Left kidney (tissue), 2 donors: ENCODE data around the gene CEP350. TPM values are rescaled to one million over a fixed set of nuclear protein-coding genes. Genes with fewer than 3 reads are reported as not detected.
"Not testable (repeated sequence)": the region's sequence is repeated elsewhere in the genome, so short reads cannot be mapped to it uniquely, and the experiment has no call there.

Experiments
- DNase-seq: peaks from one replicate; pipeline ENCODE4 v3.0.0-alpha.2; 2013
- polyA plus RNA-seq: library from polyadenylated mRNA; unstranded; fragments of 120-200 nt; gene quantifications from one replicate; pipeline ENCODE4 v1.2.1, GENCODE V29; 2013; ENCODE audit not compliant: insufficient read length

CEP350 gene
- polyA plus RNA-seq, 1 donor, result 36.8 TPM

DNA sequence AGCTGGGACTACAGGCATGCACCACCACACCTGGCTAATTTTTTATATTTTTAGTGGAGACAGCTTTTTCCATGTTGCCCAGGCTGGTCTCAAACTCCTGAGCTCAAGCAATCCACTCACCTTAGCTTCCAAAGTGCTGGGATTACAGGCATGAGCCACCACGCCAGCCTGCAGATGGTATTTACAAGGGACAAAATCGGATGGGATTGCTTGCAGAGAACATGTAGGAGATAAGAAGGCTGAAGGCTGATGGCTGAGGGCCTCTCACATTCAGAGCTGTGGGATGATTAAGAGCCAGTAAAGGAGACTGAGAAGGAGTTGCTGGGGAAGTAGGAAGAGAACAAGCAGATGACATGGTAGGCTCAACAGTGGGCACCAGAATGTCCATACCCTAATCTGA lies 176.0 kb downstream of the CEP350 start:
- no peak for DNase-seq

DNA sequence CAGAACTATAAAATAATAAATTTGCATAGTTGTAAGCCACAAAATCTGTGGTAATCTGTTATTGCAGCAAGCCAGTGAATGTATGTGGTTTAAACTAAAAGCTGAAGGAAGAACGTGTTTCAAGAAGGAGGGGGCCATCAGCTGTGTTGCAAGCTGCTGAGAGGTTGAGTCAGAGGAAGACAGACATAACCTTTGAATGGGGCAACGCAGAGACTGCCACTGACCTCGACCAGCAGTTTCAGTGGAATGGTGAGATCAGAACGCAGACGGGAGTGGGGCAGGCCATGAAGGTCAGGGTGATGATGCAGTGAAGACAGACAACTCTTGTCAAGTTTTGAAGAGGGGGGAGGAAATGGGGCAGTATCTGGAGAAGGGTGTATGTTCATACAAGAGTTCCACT lies 176.9 kb downstream of the CEP350 start:
- DNase-seq, result no peak

DNA sequence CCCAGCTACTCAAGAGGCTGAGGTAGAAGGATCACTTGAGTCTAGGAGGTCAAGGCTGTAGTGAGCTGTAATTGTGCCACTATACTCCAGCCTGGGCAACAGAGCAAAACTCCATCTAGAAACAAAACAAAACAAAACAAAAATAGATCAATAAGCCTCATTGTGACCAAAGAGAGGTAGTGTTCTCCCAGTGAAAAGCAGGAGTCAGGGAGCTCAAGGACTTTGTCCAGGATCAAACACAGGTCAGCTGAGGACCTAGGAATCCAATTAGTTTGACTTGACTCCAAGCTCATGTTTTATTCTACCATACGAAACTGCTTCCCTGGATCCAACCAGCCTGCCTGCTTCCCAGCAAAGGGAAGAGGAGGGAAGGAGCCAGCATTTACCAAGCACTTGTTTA lies 178.6 kb downstream of the CEP350 start:
- DNase-seq, result no peak

DNA sequence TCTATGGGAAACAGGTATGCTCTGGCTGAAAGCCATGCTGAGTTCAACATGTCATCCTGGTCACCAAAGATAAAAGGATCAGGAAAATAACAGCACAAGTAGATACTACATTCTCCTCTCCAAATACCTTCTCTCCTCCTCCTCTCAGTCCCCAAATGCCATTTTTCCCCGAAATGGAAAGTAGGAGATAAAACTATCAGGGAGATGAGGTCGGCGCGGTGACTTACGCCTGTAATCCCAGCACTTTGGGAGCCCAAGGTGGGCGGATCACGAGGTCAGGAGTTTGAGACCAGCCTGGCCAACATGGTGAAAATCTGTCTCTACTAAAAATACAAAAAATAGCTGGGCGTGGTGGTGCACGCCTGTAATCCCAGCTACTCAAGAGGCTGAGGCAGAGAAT lies 179.1 kb downstream of the CEP350 start:
- not testable (repeated sequence) for DNase-seq

DNA sequence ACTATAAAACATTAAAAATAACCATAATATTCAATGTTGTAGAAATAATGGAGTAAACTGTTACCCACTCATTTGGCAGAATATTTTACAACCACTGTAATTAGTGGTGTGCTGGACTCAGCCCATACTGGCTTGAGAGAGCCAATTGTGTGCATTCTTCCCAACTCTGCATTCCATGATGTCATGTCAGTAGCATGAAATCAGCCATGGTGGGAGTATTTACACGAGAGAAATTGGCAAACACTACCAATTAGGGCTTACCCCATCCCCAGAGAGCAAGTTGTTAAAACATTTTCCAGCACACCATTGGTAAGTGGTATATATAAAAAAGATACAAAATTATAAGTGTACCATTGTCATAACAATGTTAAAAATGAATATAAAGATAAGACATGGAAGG lies 180.9 kb downstream of the CEP350 start:
- no peak for DNase-seq

DNA sequence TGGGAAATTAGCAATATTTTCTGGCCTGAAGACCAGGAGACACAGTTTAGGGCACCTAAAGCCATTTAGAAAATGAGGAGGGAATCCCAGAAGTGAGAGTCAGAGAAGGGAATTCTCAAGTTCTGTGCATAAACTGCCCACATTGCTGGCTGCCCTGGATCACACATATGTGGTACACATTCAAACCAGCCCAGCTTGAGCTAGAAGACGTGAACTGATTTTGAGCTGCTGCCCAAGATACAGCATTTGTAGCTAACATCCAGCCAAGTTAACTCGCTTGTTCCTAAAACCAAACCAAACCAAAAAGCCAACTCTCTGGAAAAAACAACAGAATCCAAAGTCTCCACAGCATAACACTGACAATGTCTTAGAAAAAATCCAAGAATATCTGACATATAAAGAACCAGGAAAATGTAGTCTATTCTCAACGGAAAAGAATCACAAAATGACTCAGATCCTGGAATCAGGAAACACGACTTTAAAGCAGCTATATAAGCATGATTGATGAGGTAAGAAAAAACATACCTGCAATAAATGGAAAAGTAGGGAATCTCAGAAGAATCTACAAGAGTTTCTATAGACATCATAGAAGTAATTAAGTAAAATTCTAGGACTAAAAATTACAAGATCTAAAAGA lies 181.8 kb downstream of the CEP350 start:
- no peak for DNase-seq

DNA sequence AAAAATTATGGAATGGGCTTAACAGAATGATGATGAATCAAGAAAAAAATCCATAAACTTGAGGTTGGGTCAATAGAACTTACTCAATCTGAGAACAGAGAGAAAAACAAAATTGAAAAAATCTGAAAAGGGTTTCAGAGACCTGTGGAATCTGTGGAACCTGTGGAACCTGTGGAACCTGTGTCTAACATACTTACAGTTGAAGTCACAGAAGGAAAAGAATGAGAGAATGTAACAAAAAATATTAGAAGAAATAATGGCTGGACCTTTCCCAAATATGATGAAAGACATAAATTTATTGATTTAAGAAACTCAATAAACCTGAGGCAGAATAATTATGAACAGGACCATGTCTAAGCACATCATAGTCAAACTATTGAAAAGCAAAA lies 182.4 kb downstream of the CEP350 start:
- no peak for DNase-seq

DNA sequence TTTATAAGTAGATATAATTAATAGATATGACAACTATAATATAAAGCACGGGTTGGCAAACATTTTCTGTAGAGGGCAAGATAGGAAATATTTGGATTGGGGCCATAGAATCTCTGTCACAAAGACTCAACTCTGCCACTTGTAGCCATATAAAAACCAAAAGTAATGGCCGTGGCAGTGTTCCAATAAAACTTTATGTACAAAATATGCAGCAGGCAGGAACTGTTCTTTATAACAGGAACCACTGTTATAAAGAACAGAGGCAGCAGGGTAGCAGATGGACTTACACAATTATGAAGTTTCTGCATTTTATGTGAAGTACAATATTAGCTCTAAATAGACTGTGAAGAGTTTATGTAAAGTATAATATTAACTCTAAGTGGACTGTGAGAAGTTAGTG lies 183.2 kb downstream of the CEP350 start:
- no peak for DNase-seq

DNA sequence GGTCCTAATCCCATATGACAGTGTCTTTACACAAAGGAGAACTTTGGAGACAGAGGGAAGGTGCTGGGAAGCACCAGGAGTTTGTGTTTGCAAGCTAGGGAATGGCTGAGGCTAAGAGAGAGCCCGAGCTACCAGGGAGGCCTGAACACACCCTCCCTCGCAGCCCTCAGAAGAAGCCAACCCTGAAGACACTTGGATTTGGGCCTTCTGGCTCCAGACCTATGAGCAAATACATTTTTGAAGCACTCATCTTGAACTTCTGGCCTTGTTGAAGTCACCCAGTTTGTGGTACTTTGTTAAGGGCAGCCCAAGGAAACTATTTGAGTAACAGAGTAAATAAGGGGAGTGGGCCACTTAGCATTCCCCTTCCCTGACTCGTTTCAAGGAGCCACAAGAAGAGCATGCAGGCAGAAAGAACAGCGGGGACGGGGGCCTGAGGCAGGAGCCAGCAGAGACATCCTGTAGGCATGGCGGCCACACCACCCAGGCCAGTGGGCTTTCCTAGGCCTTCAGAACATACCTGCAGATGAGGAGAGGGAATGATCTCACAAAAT lies 186.8 kb downstream of the CEP350 start:
- DNase-seq, result no peak

DNA sequence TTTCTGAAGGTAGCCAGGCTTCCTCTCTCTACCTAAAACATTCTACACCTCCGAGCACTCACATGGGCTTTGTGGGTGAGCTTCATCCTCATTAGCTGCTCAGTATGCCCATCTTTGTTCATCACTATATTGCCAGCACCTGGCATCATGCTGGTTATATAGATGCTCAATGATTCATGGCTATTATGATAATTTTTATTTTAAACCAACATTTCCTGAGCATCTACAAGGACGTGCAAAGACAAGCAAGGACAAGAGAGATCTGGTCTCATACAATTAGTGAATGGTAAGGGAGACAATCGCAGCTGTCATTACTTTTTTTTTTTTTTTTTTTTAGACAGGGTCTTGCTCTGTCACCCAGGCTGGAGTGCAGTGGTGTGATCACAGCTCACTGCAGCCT lies 188.7 kb downstream of the CEP350 start:
- DNase-seq, result no peak

DNA sequence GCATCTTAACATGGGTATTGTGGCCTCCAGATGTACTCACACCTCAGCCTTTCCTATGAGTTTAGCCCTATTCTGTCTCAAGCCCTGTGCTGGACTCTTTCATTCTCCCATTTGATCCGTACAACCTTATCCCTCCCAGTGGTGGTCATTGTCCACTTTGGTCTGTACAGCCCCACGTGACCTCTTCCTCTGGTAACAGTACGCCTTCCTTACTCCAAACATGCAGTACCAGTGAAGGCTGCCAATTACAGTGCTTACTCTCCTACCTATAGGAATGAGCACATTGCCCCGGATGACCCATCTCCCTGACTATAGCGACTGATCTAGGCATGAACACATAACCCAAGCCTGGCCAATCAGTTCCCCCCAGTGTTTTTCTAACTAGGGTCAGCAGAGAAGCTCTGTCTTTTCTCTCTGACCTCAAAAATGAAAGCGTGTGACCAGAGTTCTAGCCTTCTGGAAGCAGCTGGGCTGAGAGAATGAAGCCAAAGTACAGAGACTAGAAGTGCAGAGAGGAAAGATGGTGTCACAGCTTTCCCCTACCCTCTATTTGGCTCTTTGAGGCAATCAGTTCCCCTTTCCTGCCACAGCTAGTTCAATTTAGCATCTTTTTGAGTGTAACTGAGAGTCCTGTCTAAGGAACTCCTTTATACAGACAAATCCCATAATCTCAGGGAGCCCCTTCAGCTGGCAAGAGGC lies 190.2 kb downstream of the CEP350 start:
- no peak for DNase-seq

DNA sequence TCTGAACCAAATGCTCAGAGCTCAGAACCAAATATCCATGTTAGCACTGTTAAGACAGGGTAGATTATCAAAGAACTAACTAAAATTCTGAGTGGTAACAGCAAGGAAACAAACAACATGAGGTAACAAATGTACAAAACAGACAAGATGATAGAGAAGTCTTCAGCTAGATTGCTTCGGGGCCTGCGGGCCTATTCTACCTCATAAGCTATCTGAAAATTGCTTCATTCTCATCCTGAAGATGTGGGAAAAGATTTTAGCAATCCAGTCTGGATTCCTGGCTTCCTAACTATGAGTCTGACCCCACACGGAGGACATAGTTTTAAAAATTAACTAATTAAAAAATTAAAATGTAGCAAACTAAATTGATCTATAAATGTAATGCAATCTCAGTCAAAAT lies 190.8 kb downstream of the CEP350 start:
- no peak for DNase-seq

DNA sequence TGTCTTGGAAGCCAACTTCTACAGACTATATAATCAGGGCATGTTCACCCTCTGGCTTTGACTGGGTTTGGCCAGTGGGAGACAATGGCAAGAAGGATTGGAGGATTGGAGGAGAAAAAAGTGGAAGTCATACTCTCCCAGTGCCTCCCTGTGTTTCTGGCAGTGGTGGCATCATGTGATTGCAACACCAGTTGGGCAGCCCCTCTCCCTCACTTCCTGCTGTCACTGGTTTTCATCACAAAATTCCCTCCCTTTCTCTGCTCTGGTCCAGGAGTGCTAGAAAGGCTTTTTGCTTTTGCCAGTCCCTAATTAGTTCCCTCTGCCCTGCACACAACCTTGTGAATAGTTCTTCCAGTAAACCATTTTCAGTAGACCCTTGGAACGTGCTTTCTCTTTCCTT lies 196.4 kb downstream of the CEP350 start:
- no peak for DNase-seq

DNA sequence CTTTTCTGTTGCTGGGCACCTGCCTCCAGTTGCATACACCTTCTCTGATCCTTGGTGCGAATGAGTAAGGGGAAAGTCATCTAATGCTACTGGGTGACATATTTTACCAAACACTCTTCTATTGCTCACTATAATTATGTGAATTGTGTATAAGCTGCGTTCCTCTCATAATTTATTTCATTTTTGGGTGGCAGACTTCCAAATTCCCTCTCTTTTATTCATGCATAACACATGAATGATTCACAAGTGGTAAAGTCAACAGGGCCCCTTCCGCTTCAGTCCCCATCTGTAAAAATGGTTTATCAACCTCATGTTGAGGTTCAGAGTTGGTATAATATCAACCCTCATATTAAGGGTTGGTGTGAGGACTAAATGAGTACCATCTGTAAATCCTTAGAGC lies 196.9 kb downstream of the CEP350 start:
- no peak for DNase-seq

DNA sequence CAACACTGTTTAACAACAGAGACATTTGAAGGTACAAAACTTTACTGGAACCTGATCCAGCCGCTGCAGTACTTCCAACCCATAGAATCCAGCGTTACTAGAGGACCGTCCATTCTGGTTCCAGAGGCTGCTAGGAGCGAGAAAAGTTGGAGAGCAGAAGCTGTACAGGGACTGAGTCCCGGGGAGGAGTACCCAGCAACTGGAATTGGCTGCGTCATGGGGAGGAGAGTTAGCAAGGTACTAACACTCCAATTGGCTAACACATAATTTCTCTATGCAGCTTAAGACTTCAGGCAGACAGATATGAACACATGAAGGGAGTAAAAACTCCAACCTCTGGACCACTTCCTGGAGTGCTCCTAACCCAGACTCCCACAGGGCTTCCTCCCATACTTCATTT lies 198.0 kb downstream of the CEP350 start:
- no peak for DNase-seq

DNA sequence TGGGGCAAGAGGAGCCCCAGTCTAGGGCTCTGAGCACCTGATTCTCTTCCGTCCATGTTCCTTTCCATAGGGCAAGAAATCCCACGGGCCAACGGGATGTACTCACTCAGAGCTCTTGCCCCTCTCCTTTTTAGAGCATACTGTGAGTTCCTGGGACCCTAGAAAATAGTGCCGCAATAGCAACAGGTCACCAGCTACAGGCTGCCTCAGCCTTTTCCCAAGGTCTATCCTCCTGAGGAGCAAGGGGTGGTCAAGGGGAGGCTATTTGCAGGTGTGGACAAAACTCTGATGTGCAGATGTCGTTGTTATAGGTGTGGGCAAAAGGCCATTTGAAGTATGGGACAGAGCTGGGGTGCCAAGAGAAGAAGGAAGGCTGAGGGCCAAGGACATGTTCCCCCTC lies 198.4 kb downstream of the CEP350 start:
- DNase-seq, result no peak

DNA sequence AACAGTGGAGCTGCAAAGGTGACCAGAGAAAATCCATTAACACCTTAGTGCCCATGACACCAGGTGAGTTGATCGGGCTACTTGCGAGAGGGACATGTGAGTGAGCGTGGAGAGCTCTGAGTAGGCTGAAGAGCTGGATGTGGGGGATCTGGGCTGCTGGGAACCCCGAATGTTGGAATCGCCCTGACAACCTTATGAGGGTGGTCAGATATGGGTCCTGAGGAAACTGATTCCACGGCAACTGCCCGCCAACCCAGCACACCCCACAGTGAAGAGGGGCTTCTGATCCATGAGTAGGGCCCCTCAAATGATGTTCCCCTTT lies 199.4 kb downstream of the CEP350 start:
- DNase-seq, result no peak

DNA sequence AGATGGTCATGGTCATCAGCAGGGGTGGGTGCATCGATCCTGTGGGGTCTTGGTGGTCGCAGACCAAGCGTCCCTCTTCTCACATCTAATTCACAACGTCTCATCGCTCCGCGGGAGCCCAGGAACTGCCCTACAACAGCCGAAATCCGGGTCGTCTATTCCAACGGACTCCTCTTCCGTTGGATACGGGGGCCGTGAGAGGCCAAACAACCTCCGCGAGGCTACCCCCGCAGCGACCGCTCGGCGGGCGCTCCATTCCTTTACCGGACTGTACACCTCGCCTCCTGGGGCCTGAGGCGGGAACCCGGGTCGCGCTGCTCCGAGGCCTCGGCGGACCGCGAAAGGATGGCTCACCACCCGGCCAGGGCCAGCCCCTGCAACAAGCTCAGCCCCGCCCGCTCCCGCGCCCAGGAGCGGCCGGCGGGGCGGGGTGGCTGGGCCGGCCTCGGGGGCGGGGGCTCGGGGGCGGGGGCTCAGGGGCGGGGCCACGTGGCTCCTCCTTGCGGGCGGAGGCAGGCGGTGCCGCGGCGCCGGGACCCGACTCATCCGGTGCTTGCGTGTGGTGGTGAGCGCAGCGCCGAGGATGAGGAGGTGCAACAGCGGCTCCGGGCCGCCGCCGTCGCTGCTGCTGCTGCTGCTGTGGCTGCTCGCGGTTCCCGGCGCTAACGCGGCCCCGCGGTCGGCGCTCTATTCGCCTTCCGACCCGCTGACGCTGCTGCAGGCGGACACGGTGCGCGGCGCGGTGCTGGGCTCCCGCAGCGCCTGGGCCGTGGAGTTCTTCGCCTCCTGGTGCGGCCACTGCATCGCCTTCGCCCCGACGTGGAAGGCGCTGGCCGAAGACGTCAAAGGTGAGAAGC lies 199.9 kb downstream of the CEP350 start, which contains the start of gene QSOX1:
QSOX1 (plus strand) TSS at position 545 of the 857 bp plus-strand sequence; CDS start at position 584, 39 bp downstream.
- DNase-seq, result peak; percentile 83

DNA sequence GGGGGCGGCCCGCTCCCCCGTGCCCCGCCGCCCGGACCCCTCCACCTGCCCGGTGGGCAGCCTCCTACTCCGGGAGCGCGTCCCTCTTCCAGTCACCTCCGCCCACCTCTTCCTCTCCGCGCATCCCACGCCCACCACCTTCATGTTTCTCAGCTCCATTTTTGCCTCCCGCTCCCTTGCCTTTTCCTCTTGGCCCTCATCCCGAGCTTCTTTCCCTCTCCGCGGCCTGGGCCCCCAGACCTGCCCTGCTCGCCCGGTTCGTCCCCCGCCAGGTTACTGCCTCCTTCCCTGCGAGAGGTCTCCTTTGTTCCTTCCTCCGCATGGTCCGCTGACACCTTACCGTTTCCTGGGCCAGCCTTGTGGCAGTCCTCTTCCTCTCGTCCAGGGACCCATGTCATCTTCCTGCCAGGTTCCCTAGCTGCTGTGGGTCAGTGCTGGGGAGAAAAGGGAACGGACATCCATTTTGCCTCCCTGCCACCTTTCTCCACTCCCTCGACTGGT lies 200.6 kb downstream of the CEP350 start:
- DNase-seq, result no peak

DNA sequence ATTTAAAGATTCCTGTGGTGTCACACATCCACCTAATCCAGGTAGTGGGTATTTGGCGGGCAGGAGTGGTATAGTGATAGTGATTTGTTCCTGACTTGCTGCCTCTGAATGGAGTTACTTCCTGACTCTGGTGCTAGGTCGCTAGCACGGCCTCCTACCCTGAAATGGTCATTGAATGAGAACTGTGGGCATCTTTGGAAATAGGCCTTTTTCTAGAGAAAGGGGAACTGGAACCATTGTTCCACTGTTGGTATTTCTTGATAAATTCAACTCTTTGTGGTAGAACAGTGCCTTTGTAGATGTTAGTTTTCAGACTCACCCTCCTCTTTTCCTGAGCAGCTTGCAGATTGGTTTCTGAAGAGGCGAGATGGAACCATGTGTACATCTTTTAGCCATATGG lies 201.6 kb downstream of the CEP350 start:
- DNase-seq, result no peak

DNA sequence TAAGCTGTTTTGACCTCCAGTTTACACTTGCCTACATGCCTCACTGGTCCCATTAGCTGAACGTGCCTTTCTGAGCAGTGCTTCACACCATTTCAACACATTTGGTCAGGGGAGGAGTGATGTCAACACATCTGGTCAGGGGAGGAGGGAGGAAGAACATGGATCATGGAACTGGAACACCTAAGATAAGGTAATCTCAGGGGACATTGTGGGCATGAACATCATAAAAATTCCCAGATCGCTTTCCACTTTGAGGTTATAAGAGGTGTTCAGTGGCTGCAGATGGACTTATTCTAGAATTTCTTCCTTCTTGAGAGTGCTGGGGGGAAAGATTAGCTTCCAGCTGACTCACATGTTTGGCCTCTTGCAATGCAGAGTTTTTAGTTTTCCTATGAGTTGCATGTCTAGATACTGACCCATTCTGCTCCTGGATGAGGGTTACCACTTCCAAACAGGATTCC lies 202.1 kb downstream of the CEP350 start:
- DNase-seq, result no peak

DNA sequence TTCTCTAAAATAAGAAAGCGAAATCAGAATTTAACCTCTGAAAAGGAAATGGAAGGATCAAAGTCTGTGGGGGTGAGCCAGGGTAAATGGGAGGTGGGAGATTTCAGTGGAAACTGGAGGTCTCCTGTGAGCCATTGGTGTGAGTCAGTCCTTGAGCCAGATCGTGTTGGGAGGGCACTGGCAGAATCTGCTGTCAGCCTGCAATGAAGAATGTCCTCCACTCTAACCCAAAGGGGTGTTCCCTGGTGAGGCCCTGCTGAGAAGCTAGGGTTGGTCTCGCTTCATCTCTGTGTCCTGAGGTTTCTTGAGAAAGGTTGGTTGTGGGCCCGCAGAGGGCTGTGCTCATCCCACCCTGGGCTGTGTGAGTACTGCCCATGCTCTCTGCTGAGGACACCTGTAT lies 202.5 kb downstream of the CEP350 start:
- DNase-seq, result no peak

DNA sequence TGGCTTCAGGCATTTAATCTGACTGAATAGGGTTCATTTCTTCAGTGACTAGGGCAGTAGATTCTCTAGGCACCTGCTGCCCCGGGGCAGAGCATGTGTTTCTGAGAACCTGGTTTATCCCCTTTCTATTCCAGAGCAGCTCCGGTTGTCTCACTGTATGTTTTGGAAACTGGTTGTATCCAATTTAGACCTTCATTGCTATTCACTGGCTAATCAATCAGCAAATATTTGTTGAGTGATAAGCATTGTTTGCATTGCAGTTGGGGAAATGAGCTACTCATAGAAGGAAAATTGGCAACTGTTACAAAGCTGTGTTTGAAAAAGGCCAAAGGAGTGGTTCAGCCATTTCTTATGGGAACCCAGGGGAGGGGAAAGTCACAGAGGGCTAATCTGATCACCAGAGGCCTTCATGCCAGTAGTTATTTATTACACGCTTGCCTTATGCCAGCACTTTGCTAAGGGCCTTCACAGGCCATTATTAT lies 203.0 kb downstream of the CEP350 start:
- DNase-seq, result no peak
